Measurements from ENCODE around the gene PLEKHG3.

- no peak for TF ChIP-seq FOXM1 (IDR thresholded peaks at IDR 0.05; ENCODE audit: borderline replicate concordance, low read depth)
- no peak for TF ChIP-seq YY1 (IDR thresholded peaks at IDR 0.05; ENCODE audit: low read depth)
- TF ChIP-seq CREB1 (IDR thresholded peaks at IDR 0.05; ENCODE audit: low read depth) = no peak
- no peak for TF ChIP-seq TCF12 (IDR thresholded peaks at IDR 0.05; ENCODE audit: low read depth)
- no peak for TF ChIP-seq RAD21 (IDR thresholded peaks at IDR 0.05; ENCODE audit: low read depth)
- TF ChIP-seq, protein P1, sequence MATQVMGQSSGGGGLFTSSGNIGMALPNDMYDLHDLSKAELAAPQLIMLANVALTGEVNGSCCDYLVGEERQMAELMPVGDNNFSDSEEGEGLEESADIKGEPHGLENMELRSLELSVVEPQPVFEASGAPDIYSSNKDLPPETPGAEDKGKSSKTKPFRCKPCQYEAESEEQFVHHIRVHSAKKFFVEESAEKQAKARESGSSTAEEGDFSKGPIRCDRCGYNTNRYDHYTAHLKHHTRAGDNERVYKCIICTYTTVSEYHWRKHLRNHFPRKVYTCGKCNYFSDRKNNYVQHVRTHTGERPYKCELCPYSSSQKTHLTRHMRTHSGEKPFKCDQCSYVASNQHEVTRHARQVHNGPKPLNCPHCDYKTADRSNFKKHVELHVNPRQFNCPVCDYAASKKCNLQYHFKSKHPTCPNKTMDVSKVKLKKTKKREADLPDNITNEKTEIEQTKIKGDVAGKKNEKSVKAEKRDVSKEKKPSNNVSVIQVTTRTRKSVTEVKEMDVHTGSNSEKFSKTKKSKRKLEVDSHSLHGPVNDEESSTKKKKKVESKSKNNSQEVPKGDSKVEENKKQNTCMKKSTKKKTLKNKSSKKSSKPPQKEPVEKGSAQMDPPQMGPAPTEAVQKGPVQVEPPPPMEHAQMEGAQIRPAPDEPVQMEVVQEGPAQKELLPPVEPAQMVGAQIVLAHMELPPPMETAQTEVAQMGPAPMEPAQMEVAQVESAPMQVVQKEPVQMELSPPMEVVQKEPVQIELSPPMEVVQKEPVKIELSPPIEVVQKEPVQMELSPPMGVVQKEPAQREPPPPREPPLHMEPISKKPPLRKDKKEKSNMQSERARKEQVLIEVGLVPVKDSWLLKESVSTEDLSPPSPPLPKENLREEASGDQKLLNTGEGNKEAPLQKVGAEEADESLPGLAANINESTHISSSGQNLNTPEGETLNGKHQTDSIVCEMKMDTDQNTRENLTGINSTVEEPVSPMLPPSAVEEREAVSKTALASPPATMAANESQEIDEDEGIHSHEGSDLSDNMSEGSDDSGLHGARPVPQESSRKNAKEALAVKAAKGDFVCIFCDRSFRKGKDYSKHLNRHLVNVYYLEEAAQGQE (IDR thresholded peaks at IDR 0.05; ENCODE audit: low read depth) = no peak
- TF ChIP-seq CEBPB (IDR thresholded peaks at IDR 0.05) = no peak
- TF ChIP-seq TAF1 (IDR thresholded peaks at IDR 0.05; ENCODE audit: low read depth) = no peak
- TF ChIP-seq, protein P2, sequence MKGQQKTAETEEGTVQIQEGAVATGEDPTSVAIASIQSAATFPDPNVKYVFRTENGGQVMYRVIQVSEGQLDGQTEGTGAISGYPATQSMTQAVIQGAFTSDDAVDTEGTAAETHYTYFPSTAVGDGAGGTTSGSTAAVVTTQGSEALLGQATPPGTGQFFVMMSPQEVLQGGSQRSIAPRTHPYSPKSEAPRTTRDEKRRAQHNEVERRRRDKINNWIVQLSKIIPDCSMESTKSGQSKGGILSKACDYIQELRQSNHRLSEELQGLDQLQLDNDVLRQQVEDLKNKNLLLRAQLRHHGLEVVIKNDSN (IDR thresholded peaks at IDR 0.05) = no peak
- no peak for TF ChIP-seq NFIC (IDR thresholded peaks at IDR 0.05)
- TF ChIP-seq, protein P3, sequence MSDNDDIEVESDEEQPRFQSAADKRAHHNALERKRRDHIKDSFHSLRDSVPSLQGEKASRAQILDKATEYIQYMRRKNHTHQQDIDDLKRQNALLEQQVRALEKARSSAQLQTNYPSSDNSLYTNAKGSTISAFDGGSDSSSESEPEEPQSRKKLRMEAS (IDR thresholded peaks at IDR 0.05) = no peak
- no peak for TF ChIP-seq EP300 (IDR thresholded peaks at IDR 0.05; ENCODE audit: borderline replicate concordance)
- TF ChIP-seq ZBTB7A (IDR thresholded peaks at IDR 0.05; ENCODE audit: low read depth) = no peak
Observed at GRCh38 chr14:64779472-64779871, 75.2 kb downstream of the PLEKHG3 start.
